Measurements from ENCODE around the gene PCBP4. TPM values are rescaled to one million over a fixed set of nuclear protein-coding genes. Genes with fewer than 3 reads are reported as not detected.

The PCBP4 gene
- total RNA-seq, 1 experiment from 2014 or later, result 48.8 TPM

DNA sequence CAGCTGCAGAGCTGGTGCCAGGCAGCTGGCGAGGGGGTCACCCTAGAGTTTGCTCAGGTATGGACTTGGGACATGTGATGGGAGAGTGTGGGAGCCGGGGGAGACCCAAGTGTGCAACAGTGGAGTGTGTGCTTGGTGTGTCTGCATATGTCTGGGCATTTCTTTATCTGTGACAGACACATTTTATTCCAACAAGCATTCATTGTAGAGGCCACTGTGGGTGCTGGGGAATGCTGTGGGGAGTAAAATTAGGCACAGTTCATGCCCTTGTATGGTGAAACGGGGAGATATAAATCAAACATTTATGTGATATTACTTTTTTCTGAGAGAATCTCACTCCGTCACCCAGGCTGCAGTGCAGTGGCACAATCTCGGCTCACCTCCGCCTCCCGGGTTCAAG, 20.3 kb upstream of the PCBP4 start:
- Histone ChIP-seq H3K27ac (ENCODE audit: low read depth, low read length) (no peak overlapping the region), H3K36me3 (ENCODE audit: control insufficient read depth in 1 of 2, insufficient read depth in 2 of 2, low read length in 2 of 2) (peaks cover 0 to 4% of the 10 kb centered on the region in 2 experiments; a peak in 1 of 4 replicates), H3K4me3 (replicated peaks in 1 of 2; ENCODE audit: low read depth in 1 of 2, low read length in 2 of 2) (no peak overlapping the region), H3K79me2 (ENCODE audit: insufficient read depth, low read length) (no peaks in the 10 kb centered on the region; the same call in 1 of the 2 replicates), H3K4me2 (ENCODE audit: low read length) (no peak overlapping the region), H2AFZ (ENCODE audit: low read depth, low read length, poor library complexity, severe bottlenecking) (no peak overlapping the region), H3K4me1 (ENCODE audit: control insufficient read depth in 1 of 2, insufficient read depth in 2 of 2, low read length in 2 of 2) (peaks cover 8 to 54% of the 10 kb centered on the region in 2 experiments), H3K9me2 (ENCODE audit: insufficient read depth) (no peaks in the 10 kb centered on the region), H3K9ac (ENCODE audit: low read length) (no peak overlapping the region), H4K20me1 (ENCODE audit: insufficient read depth) (no peaks in the 10 kb centered on the region; the same call in 1 of the 2 replicates), H3K27me3 (ENCODE audit: insufficient read depth, low read length) (no peaks in the 10 kb centered on the region), H3K9me3 (ENCODE audit: control insufficient read depth in 1 of 2, insufficient read depth in 1 of 2, low read depth in 1 of 2, low read length in 2 of 2) (no peaks in the 10 kb centered on the region)
- CTCF ChIA-PET, result no interaction called here
- POLR2A ChIA-PET, result no interaction called here
- RAD21 ChIA-PET (ENCODE audit: low non-redundant PET in 1 of 2, low total read pairs in 2 of 2, uncharacterized antibody in 2 of 2, unreplicated experiment in 2 of 2), result no interaction called here
- TF ChIP-seq POLR2A (IDR thresholded peaks at IDR 0.05; ENCODE audit: borderline replicate concordance, extremely low read depth, insufficient read depth, insufficient read length), result no peak
- TF ChIP-seq, protein P1, sequence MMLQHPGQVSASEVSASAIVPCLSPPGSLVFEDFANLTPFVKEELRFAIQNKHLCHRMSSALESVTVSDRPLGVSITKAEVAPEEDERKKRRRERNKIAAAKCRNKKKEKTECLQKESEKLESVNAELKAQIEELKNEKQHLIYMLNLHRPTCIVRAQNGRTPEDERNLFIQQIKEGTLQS (IDR thresholded peaks at IDR 0.05), result no peak
- no peak for TF ChIP-seq EZH2phosphoT487 (IDR thresholded peaks at IDR 0.05; ENCODE audit: borderline replicate concordance)
- TF ChIP-seq ZFX (IDR thresholded peaks at IDR 0.05), result no peak
- TF ChIP-seq CTCF (IDR thresholded peaks at IDR 0.05 in 2 of 3, conservative IDR thresholded peaks at IDR 0.05 in 1 of 3; ENCODE audit: borderline replicate concordance in 1 of 3, insufficient read depth in 1 of 3, low read depth in 2 of 3, low read length in 2 of 3), result no peak
- no peak for TF ChIP-seq YY1 (IDR thresholded peaks at IDR 0.05; ENCODE audit: extremely low read depth, insufficient replicate concordance, low read depth, low read length)
- no peak for TF ChIP-seq EZH2 (IDR thresholded peaks at IDR 0.05)
- no peak for TF ChIP-seq CEBPB (IDR thresholded peaks at IDR 0.05; ENCODE audit: low read depth)
- no peak for TF ChIP-seq JUND (IDR thresholded peaks at IDR 0.05)
- TF ChIP-seq SP1 (IDR thresholded peaks at IDR 0.05; ENCODE audit: low read depth), result no peak
- no peak for TF ChIP-seq ELF1 (IDR thresholded peaks at IDR 0.05; ENCODE audit: borderline replicate concordance, low read depth)
- TF ChIP-seq RAD21 (IDR thresholded peaks at IDR 0.05; ENCODE audit: low read depth), result no peak
- no peak for TF ChIP-seq EGR1 (IDR thresholded peaks at IDR 0.05; ENCODE audit: low read depth)
- no peak for TF ChIP-seq TCF7L2 (IDR thresholded peaks at IDR 0.05; ENCODE audit: borderline replicate concordance, extremely low read depth, insufficient read depth, insufficient read length)
- TF ChIP-seq SRF (IDR thresholded peaks at IDR 0.05; ENCODE audit: low read depth), result no peak
- no peak for TF ChIP-seq FOSL1 (IDR thresholded peaks at IDR 0.05; ENCODE audit: low read depth)
- no peak for TF ChIP-seq REST (IDR thresholded peaks at IDR 0.05; ENCODE audit: low read depth)
- no peak for TF ChIP-seq ZNF274 (IDR thresholded peaks at IDR 0.05; ENCODE audit: low read depth, low read length)
- TF ChIP-seq, protein P2, sequence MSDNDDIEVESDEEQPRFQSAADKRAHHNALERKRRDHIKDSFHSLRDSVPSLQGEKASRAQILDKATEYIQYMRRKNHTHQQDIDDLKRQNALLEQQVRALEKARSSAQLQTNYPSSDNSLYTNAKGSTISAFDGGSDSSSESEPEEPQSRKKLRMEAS (IDR thresholded peaks at IDR 0.05), result no peak
- TF ChIP-seq CBX3 (IDR thresholded peaks at IDR 0.05; ENCODE audit: low read depth), result no peak
- intact Hi-C loops (cut with micrococcal nuclease), result no loop called here
- ATAC-seq (no peak), DNase-seq (ENCODE audit: low read depth, low spot score) (no peak)
- BruUV-seq (replicated peaks), result no TSS peak
